ENCODE results near the gene MAL. TPM values are rescaled to one million over a fixed set of nuclear protein-coding genes. Genes with fewer than 3 reads are reported as not detected.
A peak's percentile ranks its signal among the peaks of the same experiment; 100 is the strongest.
"Not testable (repeated sequence)": the region's sequence is repeated elsewhere in the genome, so short reads cannot be mapped to it uniquely, and the experiment has no call there.

MAL gene
- total RNA-seq, 1 donor from 2014 or later = 101 TPM

DNA sequence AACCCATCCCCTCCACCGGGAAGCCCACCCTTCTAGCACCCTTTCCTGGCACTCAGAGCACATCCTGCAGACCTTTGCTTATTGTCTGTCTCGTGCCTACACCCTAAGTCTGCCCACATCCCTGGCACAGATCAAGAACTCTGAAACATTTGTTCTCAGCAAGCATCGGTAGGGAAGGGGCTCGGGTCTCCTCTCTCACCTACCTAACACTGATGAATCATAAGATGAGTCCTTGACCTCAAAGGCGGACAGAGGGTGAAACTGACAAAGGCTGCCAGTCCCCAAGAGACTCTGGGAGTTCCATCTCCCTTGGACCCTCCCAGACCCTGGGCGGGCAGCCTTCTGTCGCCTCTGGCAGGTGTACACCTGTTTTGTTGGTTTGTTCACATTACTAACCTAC lies 9.3 kb downstream of the MAL start:
- Mint-ChIP-seq H3K9me3 (peaks cover 30% of the 10 kb centered on the region), H3K36me3 (ENCODE audit: low read depth) (peaks cover 48% of the 10 kb centered on the region), H3K27me3 (ENCODE audit: low read depth) (no peaks in the 10 kb centered on the region), H3K4me1 (ENCODE audit: low read depth) (peaks cover 35% of the 10 kb centered on the region), H3K4me3 (ENCODE audit: low read depth) (no peak overlapping the region), H3K27ac (no peak overlapping the region)
- intact Hi-C loops (cut with micrococcal nuclease) = no loop called here
- no peak for DNase-seq (ENCODE audit: low spot score)

DNA sequence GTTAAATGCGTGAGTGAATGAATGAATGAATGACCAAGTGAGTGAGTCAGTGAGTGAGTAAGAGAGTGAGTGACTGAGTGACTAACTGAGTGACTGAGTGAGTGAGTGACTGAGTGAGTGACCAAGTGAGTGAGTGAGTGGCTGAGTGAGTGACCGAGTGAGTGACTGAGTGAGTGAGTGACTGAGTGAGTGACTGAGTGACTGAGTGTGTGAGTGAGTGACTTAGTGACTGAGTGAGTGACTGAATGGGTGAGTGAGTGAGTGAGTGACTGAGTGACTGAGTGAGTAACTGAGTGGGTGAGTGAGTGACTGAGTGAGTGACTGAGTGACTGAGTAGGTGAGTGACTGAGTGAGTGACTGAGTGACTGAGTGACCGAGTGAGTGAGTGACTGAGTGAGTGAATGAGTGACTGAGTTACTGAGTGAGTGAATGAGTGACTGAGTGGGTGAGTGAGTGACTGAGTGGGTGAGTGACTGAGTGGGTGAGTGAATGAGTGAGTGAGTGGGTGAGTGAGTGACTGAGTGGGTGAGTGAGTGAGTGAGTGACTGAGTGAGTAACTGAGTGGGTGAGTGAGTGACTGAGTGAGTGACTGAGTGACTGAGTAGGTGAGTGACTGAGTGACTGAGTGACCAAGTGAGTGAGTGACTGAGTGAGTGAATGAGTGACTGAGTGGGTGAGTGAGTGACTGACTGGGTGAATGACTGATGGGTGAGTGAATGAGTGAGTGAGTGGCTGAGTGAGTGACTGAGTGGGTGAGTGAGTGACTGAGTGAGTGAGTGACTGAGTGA lies 11.3 kb downstream of the MAL start:
- no peak overlapping the region for H3K4me3 Mint-ChIP-seq (ENCODE audit: low read depth)
- no peaks in the 10 kb centered on the region for H3K27me3 Mint-ChIP-seq (ENCODE audit: low read depth)
- intact Hi-C loops (cut with micrococcal nuclease) = no loop called here
- H3K4me1 Mint-ChIP-seq (ENCODE audit: low read depth) = peaks cover 46% of the 10 kb centered on the region
- DNase-seq (ENCODE audit: low spot score) = no peak
- H3K27ac Mint-ChIP-seq = peak overlapping the region; percentile 84
- peaks cover 46% of the 10 kb centered on the region for H3K36me3 Mint-ChIP-seq (ENCODE audit: low read depth)
- peaks cover 30% of the 10 kb centered on the region for H3K9me3 Mint-ChIP-seq

DNA sequence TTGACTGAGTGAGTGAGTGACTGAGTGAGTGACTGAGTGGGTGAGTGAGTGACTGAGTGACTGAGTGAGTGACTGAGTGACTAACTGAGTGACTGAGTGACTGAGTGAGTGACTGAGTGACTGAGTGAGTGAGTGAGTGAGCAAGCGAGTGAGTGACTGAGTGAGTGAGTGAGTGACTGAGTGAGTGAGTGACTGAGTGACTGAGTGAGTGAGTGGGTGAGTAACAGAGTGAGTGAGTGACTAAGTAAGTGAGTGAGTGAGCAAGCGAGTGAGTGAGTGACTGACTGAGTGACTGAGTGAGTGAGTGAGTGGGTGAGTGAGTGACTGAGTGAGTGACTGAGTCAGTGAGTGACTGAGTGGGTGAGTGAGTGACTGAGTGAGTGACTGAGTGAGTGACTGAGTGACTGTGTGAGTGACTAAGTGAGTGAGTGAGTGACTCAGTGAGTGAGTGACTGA lies 11.9 kb downstream of the MAL start:
- Mint-ChIP-seq H3K36me3 (ENCODE audit: low read depth) (peaks cover 47% of the 10 kb centered on the region), H3K9me3 (peaks cover 30% of the 10 kb centered on the region), H3K4me1 (ENCODE audit: low read depth) (peaks cover 47% of the 10 kb centered on the region), H3K4me3 (ENCODE audit: low read depth) (no peak overlapping the region), H3K27ac (peak overlapping the region; percentile 84), H3K27me3 (ENCODE audit: low read depth) (no peaks in the 10 kb centered on the region)
- intact Hi-C loops (cut with micrococcal nuclease) = no loop called here
- DNase-seq (ENCODE audit: low spot score) = no peak

DNA sequence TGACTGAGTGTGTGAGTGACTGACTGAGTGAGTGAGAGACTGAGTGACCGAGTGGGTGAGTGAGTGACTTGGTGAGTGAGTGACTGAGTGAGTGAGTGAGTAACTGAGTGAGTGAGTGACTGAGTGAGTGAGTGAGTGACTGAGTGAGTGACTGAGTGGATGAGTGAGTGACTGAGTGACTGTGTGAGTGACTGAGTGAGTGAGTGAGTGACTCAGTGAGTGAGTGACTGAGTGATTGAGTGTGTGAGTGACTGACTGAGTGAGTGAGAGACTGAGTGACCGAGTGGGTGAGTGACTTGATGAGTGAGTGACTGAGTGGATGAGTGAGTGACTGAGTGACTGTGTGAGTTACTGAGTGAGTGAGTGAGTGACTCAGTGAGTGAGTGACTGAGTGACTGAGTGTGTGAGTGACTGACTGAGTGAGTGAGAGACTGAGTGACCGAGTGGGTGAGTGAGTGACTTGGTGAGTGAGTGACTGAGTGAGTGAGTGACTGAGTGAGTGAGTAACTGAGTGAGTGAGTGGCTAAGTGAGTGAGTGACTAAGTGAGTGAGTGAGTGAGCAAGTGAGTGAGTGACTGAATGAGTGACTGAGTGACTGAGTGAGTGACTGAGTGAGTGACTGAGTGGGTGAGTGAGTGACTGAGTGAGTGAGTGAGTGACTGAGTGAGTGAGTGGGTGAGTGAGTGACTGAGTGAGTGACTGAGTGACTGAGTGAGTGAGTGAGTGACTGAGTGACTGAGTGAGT lies 12.5 kb downstream of the MAL start:
- DNase-seq (ENCODE audit: low spot score); H3K4me3 Mint-ChIP-seq (ENCODE audit: low read depth); intact Hi-C loops (cut with micrococcal nuclease); H3K27me3 Mint-ChIP-seq (ENCODE audit: low read depth): not testable (repeated sequence)
- peaks cover 47% of the 10 kb centered on the region for H3K36me3 Mint-ChIP-seq (ENCODE audit: low read depth)
- H3K9me3 Mint-ChIP-seq = peaks cover 30% of the 10 kb centered on the region
- H3K4me1 Mint-ChIP-seq (ENCODE audit: low read depth) = peaks cover 47% of the 10 kb centered on the region
- peak overlapping the region; percentile 84 for H3K27ac Mint-ChIP-seq

DNA sequence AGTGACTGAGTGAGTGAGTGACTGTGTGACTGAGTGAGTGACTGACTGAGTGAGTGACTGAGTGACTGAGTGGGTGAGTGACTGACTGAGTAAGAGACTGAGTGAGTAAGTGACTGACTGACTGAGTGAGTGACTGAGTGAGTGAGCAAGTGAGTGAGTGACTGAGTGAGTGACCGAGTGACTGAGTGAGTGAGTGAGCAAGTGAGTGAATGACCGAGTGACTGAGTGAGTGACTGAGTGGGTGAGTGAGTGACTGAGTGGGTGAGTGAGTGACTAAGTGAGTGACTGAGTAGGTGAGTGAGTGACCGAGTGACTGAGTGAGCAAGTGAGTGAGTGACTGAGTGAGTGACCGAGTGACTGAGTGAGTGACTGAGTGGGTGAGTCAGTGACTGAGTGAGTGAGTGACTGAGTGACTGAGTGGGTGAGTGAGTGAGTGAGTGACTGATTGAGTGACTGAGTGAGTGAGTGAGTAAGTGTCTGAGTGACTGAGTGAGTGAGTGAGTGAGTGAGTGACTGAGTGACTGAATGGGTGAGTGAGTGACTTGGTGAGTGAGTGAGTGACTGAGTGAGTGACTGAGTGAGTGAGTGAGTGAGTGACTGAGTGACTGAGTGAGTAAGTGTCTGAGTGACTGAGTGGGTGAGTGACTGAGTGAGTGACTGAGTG lies 13.3 kb downstream of the MAL start:
- Mint-ChIP-seq H3K27ac (peak overlapping the region; percentile 84), H3K9me3 (peaks cover 30% of the 10 kb centered on the region), H3K4me3 (ENCODE audit: low read depth) (no peak overlapping the region), H3K27me3 (ENCODE audit: low read depth) (no peaks in the 10 kb centered on the region), H3K36me3 (ENCODE audit: low read depth) (peaks cover 49% of the 10 kb centered on the region), H3K4me1 (ENCODE audit: low read depth) (peaks cover 47% of the 10 kb centered on the region)
- intact Hi-C loops (cut with micrococcal nuclease) = no loop called here
- no peak for DNase-seq (ENCODE audit: low spot score)

DNA sequence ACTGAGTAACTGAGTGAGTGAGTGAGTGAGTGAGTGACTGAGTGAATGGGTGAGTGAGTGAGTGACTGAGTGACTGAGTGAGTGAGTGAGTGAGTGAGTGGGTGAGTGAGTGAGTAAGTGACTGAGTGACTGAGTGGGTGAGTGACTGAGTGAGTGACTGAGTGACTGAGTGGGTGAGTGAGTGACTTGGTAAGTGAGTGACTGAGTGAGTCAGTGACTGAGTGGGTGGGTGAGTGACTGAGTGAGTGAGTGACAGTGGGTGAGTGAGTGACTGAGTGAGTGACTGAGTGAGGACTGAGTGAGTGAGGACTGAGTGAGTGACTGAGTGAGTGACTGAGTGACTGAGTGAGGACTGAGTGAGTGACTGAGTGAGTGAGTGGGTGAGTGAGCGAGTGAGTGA lies 13.9 kb downstream of the MAL start:
- intact Hi-C loops (cut with micrococcal nuclease) = no loop called here
- H3K27ac Mint-ChIP-seq = peak overlapping the region; percentile 84
- H3K27me3 Mint-ChIP-seq (ENCODE audit: low read depth) = no peaks in the 10 kb centered on the region
- DNase-seq (ENCODE audit: low spot score) = no peak
- peaks cover 55% of the 10 kb centered on the region for H3K36me3 Mint-ChIP-seq (ENCODE audit: low read depth)
- peaks cover 50% of the 10 kb centered on the region for H3K4me1 Mint-ChIP-seq (ENCODE audit: low read depth)
- no peak overlapping the region for H3K4me3 Mint-ChIP-seq (ENCODE audit: low read depth)
- peaks cover 30% of the 10 kb centered on the region for H3K9me3 Mint-ChIP-seq

DNA sequence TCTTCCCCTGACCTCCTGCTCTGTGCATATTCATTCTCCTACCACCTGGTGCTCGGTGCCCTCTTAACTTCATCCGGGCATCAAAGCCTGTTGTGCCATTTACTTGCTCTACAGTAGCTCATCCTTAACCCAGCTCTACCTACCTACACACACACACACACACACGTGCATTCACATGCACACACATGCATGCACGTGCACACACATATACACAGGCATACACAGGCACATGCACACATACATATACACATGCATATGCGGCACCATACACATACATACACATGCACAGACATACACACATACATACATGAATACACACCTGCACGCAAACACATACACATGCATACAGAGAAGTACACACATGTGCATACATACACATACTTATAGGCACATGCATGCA lies 14.5 kb downstream of the MAL start:
- Mint-ChIP-seq H3K27me3 (ENCODE audit: low read depth) (no peaks in the 10 kb centered on the region), H3K9me3 (peaks cover 30% of the 10 kb centered on the region), H3K27ac (peak overlapping the region; percentile 61), H3K4me3 (ENCODE audit: low read depth) (no peak overlapping the region), H3K36me3 (ENCODE audit: low read depth) (peaks cover 61% of the 10 kb centered on the region), H3K4me1 (ENCODE audit: low read depth) (peaks cover 50% of the 10 kb centered on the region)
- intact Hi-C loops (cut with micrococcal nuclease) = loop anchor here (2.0 kb wide), 1 partner anchor 17 kb away; no protein-coding TSS in a partner anchor
- DNase-seq (ENCODE audit: low spot score) = no peak

DNA sequence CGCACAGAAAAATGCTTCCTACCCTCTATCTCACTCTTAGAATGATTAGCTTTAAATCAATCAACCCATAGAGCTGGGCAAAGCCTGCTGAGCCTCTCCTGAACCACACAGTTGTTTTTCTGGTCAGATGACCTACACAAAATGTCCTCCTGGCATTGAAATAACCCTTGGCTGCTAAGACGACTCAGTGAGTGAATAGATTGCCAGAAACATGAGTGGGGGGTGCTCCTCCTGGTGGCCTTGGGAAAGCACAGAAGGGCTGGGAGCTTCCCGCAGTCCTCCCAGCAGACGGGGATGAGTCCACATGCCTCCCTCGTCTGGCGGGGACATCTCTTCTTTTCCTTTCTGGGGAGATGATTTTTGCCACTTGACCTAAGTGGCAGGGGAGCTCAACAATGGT lies 14.9 kb downstream of the MAL start:
- Mint-ChIP-seq H3K4me3 (ENCODE audit: low read depth) (no peak overlapping the region), H3K36me3 (ENCODE audit: low read depth) (peaks cover 64% of the 10 kb centered on the region), H3K4me1 (ENCODE audit: low read depth) (peaks cover 50% of the 10 kb centered on the region), H3K27ac (peak overlapping the region; percentile 61), H3K9me3 (peaks cover 30% of the 10 kb centered on the region), H3K27me3 (ENCODE audit: low read depth) (no peaks in the 10 kb centered on the region)
- intact Hi-C loops (cut with micrococcal nuclease) = loop anchor here (2.0 kb wide), 1 partner anchor 18 kb away; no protein-coding TSS in a partner anchor
- no peak for DNase-seq (ENCODE audit: low spot score)

DNA sequence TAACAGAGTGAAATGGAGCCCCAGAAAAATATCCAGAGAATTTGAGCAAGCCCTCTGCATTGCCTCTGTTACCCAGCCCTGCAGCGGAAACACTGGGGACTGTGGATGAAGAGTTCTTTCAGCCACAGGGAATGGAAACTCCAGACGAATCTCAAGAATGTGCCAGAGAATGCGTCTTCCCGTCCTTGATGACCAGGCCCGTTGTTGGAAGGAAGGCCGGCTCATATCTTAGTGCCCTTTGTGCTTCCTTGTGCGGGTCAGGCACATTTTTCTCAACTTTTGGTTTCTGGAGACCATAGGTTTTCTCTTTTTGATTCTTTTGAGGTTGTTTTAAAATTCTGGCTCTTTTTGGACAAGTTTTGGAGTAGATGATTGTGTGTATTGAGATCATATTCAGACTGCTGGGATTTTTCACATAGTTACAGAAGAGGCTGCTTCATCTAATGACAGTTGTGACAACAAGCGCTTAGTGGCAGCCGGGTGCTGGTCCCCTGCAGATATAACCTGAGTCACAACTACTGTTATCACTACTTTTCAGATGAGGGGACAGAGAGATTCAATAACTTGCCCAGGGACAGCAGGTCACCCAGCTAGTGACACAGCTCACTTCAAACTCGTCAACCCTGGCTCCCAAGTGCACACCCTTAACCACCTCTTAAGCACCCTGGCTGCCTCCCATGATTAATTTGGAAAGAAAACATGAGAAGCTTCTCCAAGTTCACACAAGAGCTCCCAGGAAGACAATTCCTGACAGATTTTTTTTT lies 15.7 kb downstream of the MAL start:
- no peak overlapping the region for H3K4me3 Mint-ChIP-seq (ENCODE audit: low read depth)
- H3K27ac Mint-ChIP-seq = peak overlapping the region; percentile 51
- H3K4me1 Mint-ChIP-seq (ENCODE audit: low read depth) = peaks cover 51% of the 10 kb centered on the region
- H3K9me3 Mint-ChIP-seq = peaks cover 30% of the 10 kb centered on the region
- no peak for DNase-seq (ENCODE audit: low spot score)
- no peaks in the 10 kb centered on the region for H3K27me3 Mint-ChIP-seq (ENCODE audit: low read depth)
- intact Hi-C loops (cut with micrococcal nuclease) = loop anchor here (2.0 kb wide), 1 partner anchor 18 kb away; no protein-coding TSS in a partner anchor
- peaks cover 69% of the 10 kb centered on the region for H3K36me3 Mint-ChIP-seq (ENCODE audit: low read depth)

DNA sequence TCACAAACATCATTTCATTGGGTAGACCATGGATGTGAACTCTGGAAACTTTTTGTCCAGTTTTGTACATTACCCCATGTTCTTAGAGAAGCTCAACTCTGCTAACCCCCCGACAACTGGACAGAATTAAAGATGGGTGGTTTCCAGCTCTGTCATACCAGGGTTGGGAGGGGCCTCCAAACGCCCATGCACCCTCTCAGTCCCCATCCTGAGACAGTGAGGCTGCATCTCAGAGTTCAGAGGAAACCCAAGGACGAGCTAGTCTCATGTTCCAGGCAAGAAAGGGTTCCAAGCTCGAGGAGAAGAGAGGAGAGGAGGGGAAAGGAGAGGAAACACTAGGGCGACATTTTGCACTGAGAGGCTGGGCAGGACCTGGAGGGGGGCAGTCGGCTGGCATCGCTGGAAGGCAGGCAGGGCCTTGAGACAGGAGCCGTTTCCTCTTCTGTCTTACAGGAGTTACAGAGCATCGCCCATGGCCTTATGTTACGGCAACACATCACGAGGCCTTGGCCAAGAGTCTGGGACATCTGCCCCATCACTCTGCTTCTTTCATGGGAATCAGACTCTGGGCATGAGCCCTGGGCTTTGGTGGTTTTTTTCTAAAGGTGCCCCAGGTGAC lies 16.4 kb downstream of the MAL start:
- no peak for DNase-seq (ENCODE audit: low spot score)
- H3K36me3 Mint-ChIP-seq (ENCODE audit: low read depth) = peaks cover 62% of the 10 kb centered on the region
- H3K4me3 Mint-ChIP-seq (ENCODE audit: low read depth) = no peak overlapping the region
- H3K9me3 Mint-ChIP-seq = peaks cover 23% of the 10 kb centered on the region
- H3K27ac Mint-ChIP-seq = peak overlapping the region; percentile 51
- peaks cover 49% of the 10 kb centered on the region for H3K4me1 Mint-ChIP-seq (ENCODE audit: low read depth)
- no peaks in the 10 kb centered on the region for H3K27me3 Mint-ChIP-seq (ENCODE audit: low read depth)
- intact Hi-C loops (cut with micrococcal nuclease) = loop anchor here (2.0 kb wide), 1 partner anchor 19 kb away; no protein-coding TSS in a partner anchor

DNA sequence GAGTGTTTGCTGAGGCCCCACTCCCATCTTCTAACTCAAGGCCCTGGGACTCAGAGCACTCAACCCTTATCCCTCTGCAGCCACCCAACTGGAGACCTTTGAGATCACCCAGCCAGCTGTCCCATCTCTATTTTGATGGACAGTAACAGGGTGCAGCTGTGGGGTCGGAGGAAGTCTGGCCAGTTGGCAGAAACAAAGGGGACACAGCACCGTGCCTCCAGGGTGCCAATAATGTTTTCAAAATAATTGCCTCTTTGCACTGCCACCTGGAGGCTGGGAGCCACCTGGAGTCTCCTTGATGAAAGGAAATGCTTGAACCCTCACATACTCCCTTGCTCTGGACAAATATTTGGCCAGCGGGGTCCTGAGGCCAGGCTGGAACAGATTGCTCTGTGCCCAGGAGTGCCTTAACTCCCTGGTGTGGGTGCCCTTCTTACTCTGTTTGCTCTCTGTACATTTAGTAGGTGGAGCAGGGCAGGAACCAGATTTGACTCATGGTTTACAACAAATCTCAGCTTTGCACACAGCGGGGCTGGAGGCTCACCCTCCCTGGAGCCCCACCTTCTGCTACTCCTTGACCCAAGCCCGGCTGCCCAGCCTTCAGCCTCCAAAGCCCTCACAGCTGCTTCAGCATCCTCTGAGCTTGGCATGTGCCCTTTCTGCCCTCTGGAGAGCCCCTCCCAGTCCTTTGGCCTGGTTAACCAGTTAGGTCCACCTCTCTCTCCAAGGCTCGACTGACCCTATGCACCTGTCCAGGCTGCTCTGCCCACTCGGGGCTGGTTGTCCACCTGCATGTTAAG lies 17.2 kb downstream of the MAL start:
- no peak for DNase-seq (ENCODE audit: low spot score)
- no peak overlapping the region for H3K27ac Mint-ChIP-seq
- H3K4me3 Mint-ChIP-seq (ENCODE audit: low read depth) = no peak overlapping the region
- peaks cover 42% of the 10 kb centered on the region for H3K4me1 Mint-ChIP-seq (ENCODE audit: low read depth)
- H3K27me3 Mint-ChIP-seq (ENCODE audit: low read depth) = no peaks in the 10 kb centered on the region
- intact Hi-C loops (cut with micrococcal nuclease) = no loop called here
- H3K9me3 Mint-ChIP-seq = peaks cover 16% of the 10 kb centered on the region
- H3K36me3 Mint-ChIP-seq (ENCODE audit: low read depth) = peaks cover 54% of the 10 kb centered on the region
